Measurements from ENCODE around the gene MRPL49.

DNA sequence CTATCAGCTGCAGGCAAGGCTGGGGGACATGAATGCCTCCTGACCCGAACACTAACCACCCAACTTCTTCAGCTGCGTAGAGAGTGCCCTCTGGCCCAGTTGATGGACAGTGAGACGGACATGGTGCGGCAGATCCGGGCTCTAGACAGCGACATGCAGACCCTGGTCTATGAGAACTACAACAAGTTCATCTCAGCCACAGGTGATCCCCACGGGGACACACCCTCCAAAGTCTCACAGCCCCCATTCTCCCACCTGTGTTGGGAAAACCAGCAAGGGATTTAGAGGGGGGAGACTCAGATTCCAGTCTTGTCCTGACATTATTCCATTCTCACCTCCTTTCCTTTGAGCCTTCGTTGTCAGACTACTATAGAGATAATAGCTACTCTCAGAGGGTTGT lies 25.2 kb upstream of the MRPL49 start:
- TF ChIP-seq POLR2A (IDR thresholded peaks at IDR 0.05): no peak
- TF ChIP-seq, protein P1, sequence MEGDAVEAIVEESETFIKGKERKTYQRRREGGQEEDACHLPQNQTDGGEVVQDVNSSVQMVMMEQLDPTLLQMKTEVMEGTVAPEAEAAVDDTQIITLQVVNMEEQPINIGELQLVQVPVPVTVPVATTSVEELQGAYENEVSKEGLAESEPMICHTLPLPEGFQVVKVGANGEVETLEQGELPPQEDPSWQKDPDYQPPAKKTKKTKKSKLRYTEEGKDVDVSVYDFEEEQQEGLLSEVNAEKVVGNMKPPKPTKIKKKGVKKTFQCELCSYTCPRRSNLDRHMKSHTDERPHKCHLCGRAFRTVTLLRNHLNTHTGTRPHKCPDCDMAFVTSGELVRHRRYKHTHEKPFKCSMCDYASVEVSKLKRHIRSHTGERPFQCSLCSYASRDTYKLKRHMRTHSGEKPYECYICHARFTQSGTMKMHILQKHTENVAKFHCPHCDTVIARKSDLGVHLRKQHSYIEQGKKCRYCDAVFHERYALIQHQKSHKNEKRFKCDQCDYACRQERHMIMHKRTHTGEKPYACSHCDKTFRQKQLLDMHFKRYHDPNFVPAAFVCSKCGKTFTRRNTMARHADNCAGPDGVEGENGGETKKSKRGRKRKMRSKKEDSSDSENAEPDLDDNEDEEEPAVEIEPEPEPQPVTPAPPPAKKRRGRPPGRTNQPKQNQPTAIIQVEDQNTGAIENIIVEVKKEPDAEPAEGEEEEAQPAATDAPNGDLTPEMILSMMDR (IDR thresholded peaks at IDR 0.05): no peak
